Measurements from ENCODE around the gene LCLAT1. TPM values are rescaled to one million over a fixed set of nuclear protein-coding genes. Genes with fewer than 3 reads are reported as not detected.

The LCLAT1 gene
- polyA plus RNA-seq, 2 of the 4 experiments (the other 2 are of a cell fraction), result 19.5 to 71.0 TPM

DNA sequence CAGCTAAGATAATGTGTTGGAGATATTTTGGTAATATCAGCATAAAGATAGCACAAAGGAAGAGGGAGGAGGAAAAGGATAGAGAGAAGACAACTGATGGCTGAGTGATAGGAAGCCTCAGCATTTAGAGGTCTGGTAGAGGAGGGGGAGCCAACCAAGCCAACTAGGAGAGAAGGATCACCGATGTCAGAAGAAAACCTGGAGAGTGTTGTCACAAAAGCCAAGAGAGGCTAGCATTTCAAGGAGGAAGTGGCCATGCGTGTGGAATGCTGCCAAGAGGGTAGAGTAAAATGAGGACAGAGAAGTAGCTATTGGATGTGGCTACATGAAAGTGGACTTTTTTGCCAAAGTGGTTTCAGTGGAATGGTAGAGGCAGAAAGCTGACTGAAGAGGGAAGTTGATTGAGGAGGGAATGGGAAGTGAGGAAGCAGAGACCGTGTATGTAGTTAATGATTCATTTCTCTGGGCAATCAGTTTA lies 34.3 kb downstream of the LCLAT1 start (continued):
- TF ChIP-seq KDM1A (IDR thresholded peaks at IDR 0.05; ENCODE audit: low read depth) (no peak), SMC3 (IDR thresholded peaks at IDR 0.05) (no peak)

DNA sequence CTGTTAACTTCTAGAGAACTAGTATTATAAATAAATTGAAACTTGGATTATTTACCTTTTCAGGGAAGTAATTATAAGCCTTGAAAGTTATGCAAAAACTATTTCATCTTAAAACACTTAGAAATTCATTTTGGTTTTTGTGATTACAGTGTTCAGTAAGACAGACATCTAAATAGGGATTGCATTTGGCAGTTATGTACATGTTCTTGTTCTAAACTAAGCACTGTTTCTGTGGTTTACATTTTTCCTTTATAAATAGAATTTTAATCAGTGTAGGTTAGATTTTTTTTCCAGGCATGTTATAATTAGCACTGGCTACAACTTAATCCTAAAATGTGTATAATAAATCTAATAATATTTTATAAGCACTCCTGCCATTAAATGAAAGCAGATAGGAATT lies 35.0 kb downstream of the LCLAT1 start:
- ATAC-seq (no peak), DNase-seq (ENCODE audit: low read depth in 1 of 2, low spot score in 1 of 2) (no peak)
- POLR2A ChIA-PET, result no interaction called here

GRCh38 chr2:30484145-30484544 lies 37.1 kb downstream of the LCLAT1 start:
- WGBS (ENCODE audit: missing lambda C conversion rate), result 90% methylated on average over 3 of the region's 3 CpGs
- no peak overlapping the region for H3K4me3 ChIP-seq
- no peak overlapping the region for H3K4me2 ChIP-seq
- no peak overlapping the region for H3K27ac ChIP-seq
- FAIRE-seq (no peak), DNase-seq (ENCODE audit: low read depth in 1 of 2, low spot score in 1 of 2) (no peak), ATAC-seq (no peak)
- H3K9me3 ChIP-seq, result no peaks in the 10 kb centered on the region
- peaks cover 14% of the 10 kb centered on the region for H3K4me1 ChIP-seq
- ChIA-PET CTCF (no interaction called here), POLR2A (no interaction called here)
- TF ChIP-seq CHD4 (IDR thresholded peaks at IDR 0.05; ENCODE audit: borderline replicate concordance) (no peak), HDAC2 (IDR thresholded peaks at IDR 0.05) (no peak), CBX2 (IDR thresholded peaks at IDR 0.05; ENCODE audit: borderline replicate concordance, low read depth) (no peak), POLR2AphosphoS2 (conservative IDR thresholded peaks at IDR 0.05; ENCODE audit: low read length) (no peak), KDM5A (IDR thresholded peaks at IDR 0.05) (no peak), NFE2L2 (conservative IDR thresholded peaks at IDR 0.05; ENCODE audit: low read length) (no peak), SREBF2 (IDR thresholded peaks at IDR 0.05) (no peak), CEBPB (IDR thresholded peaks at IDR 0.05) (no peak), EHF (CRISPR knock-in tag; IDR thresholded peaks at IDR 0.05) (no peak), HOXB5 (CRISPR knock-in tag; IDR thresholded peaks at IDR 0.05) (no peak), JUNB (IDR thresholded peaks at IDR 0.05) (no peak), TFCP2L1 (CRISPR knock-in tag; IDR thresholded peaks at IDR 0.05) (no peak), HEYL (CRISPR knock-in tag; IDR thresholded peaks at IDR 0.05) (no peak)
- TF ChIP-seq, protein P1, sequence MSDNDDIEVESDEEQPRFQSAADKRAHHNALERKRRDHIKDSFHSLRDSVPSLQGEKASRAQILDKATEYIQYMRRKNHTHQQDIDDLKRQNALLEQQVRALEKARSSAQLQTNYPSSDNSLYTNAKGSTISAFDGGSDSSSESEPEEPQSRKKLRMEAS (IDR thresholded peaks at IDR 0.05), result no peak
- TF ChIP-seq, protein P2, sequence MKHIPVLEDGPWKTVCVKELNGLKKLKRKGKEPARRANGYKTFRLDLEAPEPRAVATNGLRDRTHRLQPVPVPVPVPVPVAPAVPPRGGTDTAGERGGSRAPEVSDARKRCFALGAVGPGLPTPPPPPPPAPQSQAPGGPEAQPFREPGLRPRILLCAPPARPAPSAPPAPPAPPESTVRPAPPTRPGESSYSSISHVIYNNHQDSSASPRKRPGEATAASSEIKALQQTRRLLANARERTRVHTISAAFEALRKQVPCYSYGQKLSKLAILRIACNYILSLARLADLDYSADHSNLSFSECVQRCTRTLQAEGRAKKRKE (CRISPR knock-in tag; IDR thresholded peaks at IDR 0.05; ENCODE audit: low read depth), result no peak
- TF ChIP-seq, protein P3, sequence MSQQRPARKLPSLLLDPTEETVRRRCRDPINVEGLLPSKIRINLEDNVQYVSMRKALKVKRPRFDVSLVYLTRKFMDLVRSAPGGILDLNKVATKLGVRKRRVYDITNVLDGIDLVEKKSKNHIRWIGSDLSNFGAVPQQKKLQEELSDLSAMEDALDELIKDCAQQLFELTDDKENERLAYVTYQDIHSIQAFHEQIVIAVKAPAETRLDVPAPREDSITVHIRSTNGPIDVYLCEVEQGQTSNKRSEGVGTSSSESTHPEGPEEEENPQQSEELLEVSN (IDR thresholded peaks at IDR 0.05; ENCODE audit: borderline replicate concordance, low read depth), result no peak

More for the DNA sequence above, 35.0 kb downstream of the LCLAT1 start:
- H3K9me3 ChIP-seq, result no peaks in the 10 kb centered on the region
- CTCF ChIA-PET, result no interaction called here
- no peak overlapping the region for H3K4me3 ChIP-seq
- TF ChIP-seq CHD2 (IDR thresholded peaks at IDR 0.05; ENCODE audit: low read length, partially characterized antibody) (no peak), MAFK (IDR thresholded peaks at IDR 0.05; ENCODE audit: partially characterized antibody) (no peak), CBX8 (IDR thresholded peaks at IDR 0.05) (no peak), ZFP36 (IDR thresholded peaks at IDR 0.05; ENCODE audit: borderline replicate concordance, partially characterized antibody) (no peak), JUNB (IDR thresholded peaks at IDR 0.05) (no peak), HEYL (CRISPR knock-in tag; IDR thresholded peaks at IDR 0.05) (no peak), EHF (CRISPR knock-in tag; IDR thresholded peaks at IDR 0.05) (no peak), NPAS2 (CRISPR knock-in tag; IDR thresholded peaks at IDR 0.05; ENCODE audit: borderline replicate concordance) (no peak), PHF8 (IDR thresholded peaks at IDR 0.05; ENCODE audit: borderline replicate concordance, low read depth) (no peak), POLR2A (IDR thresholded peaks at IDR 0.05; ENCODE audit: low read length) (no peak), HOXB5 (CRISPR knock-in tag; IDR thresholded peaks at IDR 0.05) (no peak), EP300 (IDR thresholded peaks at IDR 0.05) (no peak), KDM1A (IDR thresholded peaks at IDR 0.05; ENCODE audit: low read depth) (no peak), FOSL2 (IDR thresholded peaks at IDR 0.05) (no peak), FOSL2 (CRISPR knock-in tag; IDR thresholded peaks at IDR 0.05) (no peak), CHD4 (IDR thresholded peaks at IDR 0.05; ENCODE audit: borderline replicate concordance) (no peak)
- TF ChIP-seq, protein P3 (IDR thresholded peaks at IDR 0.05; ENCODE audit: borderline replicate concordance, low read depth), result no peak
- TF ChIP-seq, protein P4, sequence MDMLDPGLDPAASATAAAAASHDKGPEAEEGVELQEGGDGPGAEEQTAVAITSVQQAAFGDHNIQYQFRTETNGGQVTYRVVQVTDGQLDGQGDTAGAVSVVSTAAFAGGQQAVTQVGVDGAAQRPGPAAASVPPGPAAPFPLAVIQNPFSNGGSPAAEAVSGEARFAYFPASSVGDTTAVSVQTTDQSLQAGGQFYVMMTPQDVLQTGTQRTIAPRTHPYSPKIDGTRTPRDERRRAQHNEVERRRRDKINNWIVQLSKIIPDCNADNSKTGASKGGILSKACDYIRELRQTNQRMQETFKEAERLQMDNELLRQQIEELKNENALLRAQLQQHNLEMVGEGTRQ (IDR thresholded peaks at IDR 0.05), result no peak
- no peak overlapping the region for H3K27ac ChIP-seq
- no peak overlapping the region; the same call in 2 of the 3 replicates for H3K4me2 ChIP-seq
- peaks cover 11% of the 10 kb centered on the region for H3K4me1 ChIP-seq
- no peak for FAIRE-seq
